NT2/D1 (cell line): ENCODE results near the gene BCAS3.

Experiments
- SUZ12 ChIP-seq: IDR thresholded peaks from 2 replicates; pipeline ENCODE4 v1.6.1; 2011; ENCODE audit not compliant: insufficient read length, insufficient read depth; ENCODE audit errors: extremely low read depth
- YY1 ChIP-seq: IDR thresholded peaks from 2 replicates; pipeline ENCODE4 v1.6.1; 2011; ENCODE audit not compliant: insufficient read length, insufficient read depth
- ZNF274 ChIP-seq: IDR thresholded peaks from 2 replicates; pipeline ENCODE4 v1.6.1; 2011; ENCODE audit warnings: mild to moderate bottlenecking, low read depth, low read length

DNA sequence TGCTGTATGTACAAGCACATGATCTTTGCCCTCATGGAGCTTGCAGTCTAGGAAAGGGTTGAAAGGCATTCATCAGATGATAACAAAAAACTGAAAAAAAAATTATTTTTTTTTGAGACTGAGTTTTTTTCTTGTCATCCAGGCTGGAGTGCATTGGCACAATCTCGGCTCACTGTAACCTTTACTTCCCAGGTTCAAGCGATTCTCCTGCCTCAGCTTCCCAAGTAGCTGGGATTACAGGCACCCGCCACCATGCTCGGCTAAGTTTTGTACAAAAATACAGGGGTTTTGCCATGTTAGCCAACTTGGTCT lies 38.7 kb upstream of the BCAS3 start:
- no peak for TF ChIP-seq ZNF274
- TF ChIP-seq YY1, result no peak
- no peak for TF ChIP-seq SUZ12
